Measurements from ENCODE around the gene ZFC3H1. TPM values are rescaled to one million over a fixed set of nuclear protein-coding genes. Genes with fewer than 3 reads are reported as not detected.

The ZFC3H1 gene
- total and polyA plus RNA-seq, 2 of the 8 experiments (the other 6 are each of a cell fraction or from before 2014, with no cell fraction given), result 20.0 to 32.4 TPM

GRCh38 chr12:71621938-71622337, 41.7 kb downstream of the ZFC3H1 start:
- WGBS, 2 experiments (ENCODE audit: extremely low coverage in 1 of 2, insufficient coverage in 1 of 2, insufficient read length in 1 of 2, insufficient replicate concordance in 2 of 2, low coverage in 1 of 2, low lambda C conversion rate in 2 of 2, missing lambda C conversion rate in 1 of 2), result 100% methylated on average over 1 of the region's 1 CpG; no CpG with 5 or more reads in 1 of the 2 experiments
- CTCF ChIA-PET (ENCODE audit: partially characterized antibody), result interaction anchor here (0.6 to 2.8 kb wide), 4 partner anchors 15 to 1580 kb away, joined by 3 to 7 read pairs (median 4); no protein-coding TSS in a partner anchor
- H4K91ac ChIP-seq (replicated peaks; ENCODE audit: insufficient read length, low read length), result no peak overlapping the region

More at GRCh38 chr12:71621938-71622337, 41.7 kb downstream of the ZFC3H1 start:
- Histone ChIP-seq H3K9ac (replicated peaks in 1 of 4; ENCODE audit: extremely low read depth in 1 of 4, low read depth in 3 of 4, low read length in 3 of 4) (no peak overlapping the region), H3K23ac (ENCODE audit: insufficient read length) (no peak overlapping the region), H3K79me2 (ENCODE audit: control insufficient read depth in 1 of 2, insufficient read depth in 2 of 2, low read length in 2 of 2) (no peaks in the 10 kb centered on the region), H2BK5ac (ENCODE audit: low read depth, low read length) (no peak overlapping the region), H3K23me2 (ENCODE audit: low read depth, low read length) (no peaks in the 10 kb centered on the region; the same call in 1 of the 2 replicates), H2AFZ (ENCODE audit: low read length) (no peak overlapping the region), H3K27ac (ENCODE audit: low read depth, low read length) (no peak overlapping the region), H4K5ac (ENCODE audit: insufficient read length, low read depth, low read length) (no peak overlapping the region), H2BK20ac (ENCODE audit: low read length) (no peak overlapping the region), H3K27me3 (replicated peaks in 1 of 4; ENCODE audit: control insufficient read depth in 3 of 4, extremely low read depth in 1 of 4, insufficient read depth in 3 of 4, low read length in 3 of 4) (no peaks in the 10 kb centered on the region), H3K79me1 (ENCODE audit: low read depth, low read length) (no peaks in the 10 kb centered on the region), H4K8ac (ENCODE audit: extremely low read depth, insufficient read depth, low read length) (no peak overlapping the region), H4K20me1 (replicated peaks in 1 of 2; ENCODE audit: control insufficient read depth in 1 of 2, insufficient read depth in 2 of 2, low read length in 2 of 2) (no peaks in the 10 kb centered on the region), H3K9me3 (ENCODE audit: insufficient read depth in 2 of 2, low read depth in 1 of 2, low read length in 1 of 2) (no peaks in the 10 kb centered on the region), H3K4me2 (ENCODE audit: insufficient read depth in 1 of 2, low read depth in 2 of 2, low read length in 2 of 2) (no peak overlapping the region), H3K36me3 (ENCODE audit: control insufficient read depth in 2 of 4, insufficient read depth in 4 of 4, low read length in 3 of 4) (peaks cover 4 to 77% (median 35%) of the 10 kb centered on the region in 4 experiments), H3K4me1 (replicated peaks in 1 of 4; ENCODE audit: control insufficient read depth in 3 of 4, insufficient read depth in 4 of 4, low read length in 3 of 4) (peaks cover 0 to 4% (median 0%) of the 10 kb centered on the region in 4 experiments; a peak in 1 of 7 replicates), H3K4ac (replicated peaks; ENCODE audit: insufficient read length, low read depth, low read length) (no peak overlapping the region), H3K56ac (replicated peaks; ENCODE audit: insufficient read length, low read depth, low read length) (no peak overlapping the region), H2AK5ac (ENCODE audit: low read depth, low read length) (no peak overlapping the region), H2BK12ac (ENCODE audit: low read depth, low read length) (no peak overlapping the region), H3K18ac (ENCODE audit: extremely low read depth, low read length) (no peak overlapping the region), H3K4me3 (ENCODE audit: extremely low read depth in 1 of 4, insufficient read depth in 2 of 4, low read depth in 3 of 4, low read length in 4 of 4) (no peak overlapping the region), H2BK120ac (replicated peaks; ENCODE audit: low read depth, low read length) (no peak overlapping the region), H2BK15ac (ENCODE audit: low read length) (no peak overlapping the region), H3K14ac (ENCODE audit: insufficient read length) (no peak overlapping the region)
- FAIRE-seq (no peak), DNase-seq (ENCODE audit: low read depth in 1 of 2, low spot score in 2 of 2) (no peak)
- TF ChIP-seq CEBPB (IDR thresholded peaks at IDR 0.05; ENCODE audit: low read depth, low read length) (no peak), JUND (IDR thresholded peaks at IDR 0.05; ENCODE audit: low read length) (no peak), BRCA1 (IDR thresholded peaks at IDR 0.05; ENCODE audit: low read depth, low read length) (no peak), EZH2 (IDR thresholded peaks at IDR 0.05; ENCODE audit: low read depth, low read length, severe bottlenecking) (no peak), CBX5 (IDR thresholded peaks at IDR 0.05; ENCODE audit: low read depth, low read length) (no peak), SRF (IDR thresholded peaks at IDR 0.05; ENCODE audit: low read depth, low read length) (no peak), SUZ12 (IDR thresholded peaks at IDR 0.05; ENCODE audit: low read length) (no peak)
- POLR2A ChIA-PET (ENCODE audit: partially characterized antibody), result interaction anchor here (0.6 kb wide), 1 partner anchor 64 kb away, joined by 6 read pairs; no protein-coding TSS in a partner anchor

Measured in H1 (cell line).